DMS53 treated with DMSO at 0.1 percent for 48 hours (cell line): ENCODE measurements around the gene DTYMK.
"Not testable (repeated sequence)": the region's sequence is repeated elsewhere in the genome, so short reads cannot be mapped to it uniquely, and the experiment has no call there.

ENCODE experiments used
- DNase-seq: peaks from one replicate; lab custom pipeline; 2025; ENCODE audit not compliant: unreplicated experiment; lab: John Stamatoyannopoulos, UW

The DTYMK gene

GRCh38 chr2:241672243-241673188 is 14.1 kb downstream of the DTYMK start:
- no peak for DNase-seq

GRCh38 chr2:241671457-241672240 is 15.0 kb downstream of the DTYMK start:
- no peak for DNase-seq

- no peak for DNase-seq
These were observed 16.1 kb downstream of the DTYMK start for GRCh38 chr2:241670333-241671110.

- no peak for DNase-seq
These were observed 17.8 kb downstream of the DTYMK start for GRCh38 chr2:241668839-241669238.

- DNase-seq: no peak
These were observed 18.3 kb downstream of the DTYMK start for GRCh38 chr2:241668354-241668753.

- no peak for DNase-seq
These were observed 19.8 kb downstream of the DTYMK start for GRCh38 chr2:241666627-241667400.

GRCh38 chr2:241665731-241666440 is 20.7 kb downstream of the DTYMK start:
- no peak for DNase-seq

GRCh38 chr2:241662731-241663130 is 23.9 kb downstream of the DTYMK start:
- DNase-seq: not testable (repeated sequence)

GRCh38 chr2:241660593-241661213 is 25.9 kb downstream of the DTYMK start:
- no peak for DNase-seq

- peak; percentile 4 for DNase-seq
These were observed 27.4 kb downstream of the DTYMK start for GRCh38 chr2:241659150-241659739.

GRCh38 chr2:241658296-241658695 is 28.3 kb downstream of the DTYMK start:
- DNase-seq: no peak

- DNase-seq: no peak
These were observed 28.8 kb downstream of the DTYMK start for GRCh38 chr2:241657786-241658254.

- DNase-seq: no peak
These were observed 30.3 kb downstream of the DTYMK start for GRCh38 chr2:241656190-241656741.

GRCh38 chr2:241655516-241656189 is 31.0 kb downstream of the DTYMK start:
- DNase-seq: no peak

GRCh38 chr2:241654551-241654950 is 32.1 kb downstream of the DTYMK start:
- DNase-seq: no peak

- no peak for DNase-seq
These were observed 33.3 kb downstream of the DTYMK start for GRCh38 chr2:241653210-241653750.

- DNase-seq: no peak
These were observed 33.9 kb downstream of the DTYMK start for GRCh38 chr2:241652722-241653121.

GRCh38 chr2:241652142-241652541 is 34.5 kb downstream of the DTYMK start:
- no peak for DNase-seq
